Dendritic cell treated with granulocyte-macrophage colony-stimulating factor and Interleukin-4, amounts not matched to agents 40 ng/mL and 50 ng/mL, for 4 days (primary cell): ENCODE data around the gene TRAF2.
"Not testable (repeated sequence)": the region's sequence is repeated elsewhere in the genome, so short reads cannot be mapped to it uniquely, and the experiment has no call there.

Experiments used
- H3K27ac Mint-ChIP-seq: one replicate; pipeline ENCODE4 v1.8.0; 2022; ENCODE audit warnings: mild to moderate bottlenecking, mixed read lengths
- H3K27me3 Mint-ChIP-seq: one replicate; pipeline ENCODE4 v1.8.0; 2022; ENCODE audit warnings: mild to moderate bottlenecking, mixed read lengths
- H3K36me3 Mint-ChIP-seq: one replicate; pipeline ENCODE4 v1.8.0; 2022; ENCODE audit warnings: low read depth, mixed read lengths
- H3K4me1 Mint-ChIP-seq: one replicate; pipeline ENCODE4 v1.8.0; 2022; ENCODE audit warnings: low read depth, mixed read lengths
- H3K4me3 Mint-ChIP-seq: one replicate; pipeline ENCODE4 v1.8.0; 2022; ENCODE audit warnings: mild to moderate bottlenecking, moderate library complexity, mixed read lengths
- H3K9me3 Mint-ChIP-seq: one replicate; pipeline ENCODE4 v1.8.0; 2022; ENCODE audit warnings: mixed read lengths
- intact Hi-C: fragments of 100-400 bp; cut with micrococcal nuclease; formaldehyde crosslinking; loops from one replicate; pipeline ENCODE4 v1.15.0; 2022

The TRAF2 gene

DNA sequence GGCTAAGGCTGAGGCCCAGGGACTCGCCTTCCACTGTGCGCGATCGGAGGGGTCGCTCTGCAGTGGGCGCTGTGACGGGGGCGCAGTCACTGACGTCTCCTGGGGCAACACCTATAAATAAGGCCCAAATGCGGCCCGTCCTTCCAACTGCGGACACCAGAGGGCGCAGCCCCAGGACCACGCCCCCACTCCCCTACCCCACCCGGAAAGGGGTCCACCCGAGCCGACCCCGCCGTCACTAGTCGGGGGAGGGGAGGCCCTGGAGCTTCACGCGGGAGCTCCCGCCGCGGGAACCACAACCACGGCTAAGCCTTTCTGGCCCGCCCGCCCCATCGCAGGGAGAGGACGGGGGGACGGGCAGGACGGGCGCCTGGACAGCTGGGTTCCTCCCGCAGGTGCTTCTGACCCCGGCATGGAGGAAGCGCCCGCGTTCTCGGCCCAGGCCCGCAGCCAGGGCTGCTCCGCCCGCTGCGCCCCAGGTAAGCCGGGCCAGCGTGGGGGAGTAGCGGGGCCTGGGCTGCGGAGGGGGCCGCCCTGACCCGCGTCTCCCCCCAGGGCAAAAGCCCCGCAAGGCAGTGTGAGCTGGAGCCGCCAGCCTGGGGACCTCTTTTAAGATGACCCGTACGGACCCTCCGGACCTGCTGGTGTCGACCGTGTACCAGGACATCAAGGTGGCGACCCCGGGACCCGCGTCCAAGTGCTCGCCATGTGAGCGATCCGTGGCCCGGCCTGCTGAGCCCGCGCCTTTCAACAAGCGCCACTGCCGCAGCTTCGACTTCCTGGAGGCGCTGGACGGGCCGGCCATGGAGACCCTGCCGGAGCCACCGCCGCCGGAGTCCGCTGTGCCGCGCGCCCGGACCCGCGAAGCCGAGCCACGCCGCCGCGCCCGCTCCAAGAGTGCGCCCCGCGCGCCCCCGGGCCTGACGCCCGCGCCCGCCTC lies 42.2 kb upstream of the TRAF2 start:
- peaks cover 39% of the 10 kb centered on the region for H3K27me3 Mint-ChIP-seq
- H3K36me3 Mint-ChIP-seq: peaks cover 46% of the 10 kb centered on the region
- H3K27ac Mint-ChIP-seq, intact Hi-C loops, H3K9me3 Mint-ChIP-seq: not testable (repeated sequence)
- peaks cover 54% of the 10 kb centered on the region for H3K4me1 Mint-ChIP-seq
- H3K4me3 Mint-ChIP-seq: peak overlapping the region; percentile 52

GRCh38 chr9:136844761-136845464 lies 41.4 kb upstream of the TRAF2 start:
- Mint-ChIP-seq H3K36me3 (peaks cover 46% of the 10 kb centered on the region), H3K27ac (no peak overlapping the region), H3K27me3 (peaks cover 39% of the 10 kb centered on the region), H3K4me3 (no peak overlapping the region), H3K4me1 (peaks cover 56% of the 10 kb centered on the region), H3K9me3 (no peaks in the 10 kb centered on the region)
- intact Hi-C loops: loop anchor here (5.0 kb wide), 1 partner anchor 53 kb away; the partner anchor contains the start of gene TMEM141

GRCh38 chr9:136845465-136846260 lies 40.7 kb upstream of the TRAF2 start:
- H3K27ac Mint-ChIP-seq: peak overlapping the region; percentile 60
- no peaks in the 10 kb centered on the region for H3K9me3 Mint-ChIP-seq
- intact Hi-C loops: loop anchor here (5.0 kb wide), 1 partner anchor 53 kb away; the partner anchor contains the start of gene TMEM141
- peaks cover 46% of the 10 kb centered on the region for H3K36me3 Mint-ChIP-seq
- peaks cover 39% of the 10 kb centered on the region for H3K27me3 Mint-ChIP-seq
- no peak overlapping the region for H3K4me3 Mint-ChIP-seq
- peaks cover 54% of the 10 kb centered on the region for H3K4me1 Mint-ChIP-seq

GRCh38 chr9:136846376-136847087 lies 39.8 kb upstream of the TRAF2 start:
- peak overlapping the region; percentile 94 for H3K27ac Mint-ChIP-seq
- intact Hi-C loops: loop anchor here (1.0 to 5.0 kb wide), 3 partner anchors 20 to 98 kb away; partner anchors contain the start of genes EDF1, FBXW5 and TMEM141
- H3K36me3 Mint-ChIP-seq: peaks cover 48% of the 10 kb centered on the region
- H3K9me3 Mint-ChIP-seq: no peaks in the 10 kb centered on the region
- peaks cover 39% of the 10 kb centered on the region for H3K27me3 Mint-ChIP-seq
- peaks cover 55% of the 10 kb centered on the region for H3K4me1 Mint-ChIP-seq
- peak overlapping the region; percentile 97 for H3K4me3 Mint-ChIP-seq

DNA sequence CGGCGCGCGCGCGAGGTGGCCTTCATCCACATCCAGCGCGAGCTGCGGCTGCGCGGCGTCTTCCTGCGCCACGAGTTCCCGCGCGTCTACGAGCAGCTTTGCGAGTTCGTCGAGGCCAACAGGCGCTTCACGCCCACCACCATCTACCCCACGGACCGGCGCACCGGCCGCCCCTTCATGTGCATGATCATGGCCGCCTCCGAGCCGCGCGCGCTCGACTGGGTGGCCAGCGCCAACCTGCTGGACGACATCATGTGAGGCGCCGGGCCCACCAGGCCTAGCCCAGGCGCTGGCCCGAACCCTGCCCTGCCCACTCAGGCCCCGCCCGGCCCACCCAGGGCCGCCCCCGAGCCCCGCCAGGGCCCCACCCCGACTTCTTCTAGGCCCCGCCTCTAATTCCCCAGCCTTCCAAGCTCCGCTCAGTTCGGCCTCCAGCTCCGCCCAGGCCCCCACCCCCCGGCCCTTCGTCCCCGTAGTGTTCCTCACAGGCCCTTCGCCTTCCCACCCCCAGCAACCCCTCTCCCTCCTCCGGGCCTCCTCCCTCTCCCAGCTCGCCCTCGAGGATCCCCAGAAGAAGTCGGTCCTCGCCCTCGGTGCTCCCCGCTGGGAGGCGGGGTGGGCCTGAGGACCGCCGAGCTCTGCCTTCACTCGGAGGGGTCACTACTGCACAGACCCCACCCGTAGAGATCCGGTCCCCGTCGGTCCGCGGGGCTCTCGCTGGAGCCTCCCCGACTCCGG lies 39.1 kb upstream of the TRAF2 start:
- H3K9me3 Mint-ChIP-seq: no peaks in the 10 kb centered on the region
- peak overlapping the region; percentile 97 for H3K4me3 Mint-ChIP-seq
- peaks cover 48% of the 10 kb centered on the region for H3K4me1 Mint-ChIP-seq
- H3K27ac Mint-ChIP-seq: peak overlapping the region; percentile 94
- H3K27me3 Mint-ChIP-seq: peaks cover 36% of the 10 kb centered on the region
- peaks cover 55% of the 10 kb centered on the region for H3K36me3 Mint-ChIP-seq
- intact Hi-C loops: loop anchor here (1.0 to 5.0 kb wide), 3 partner anchors 19 to 97 kb away; partner anchors contain the start of genes EDF1, FBXW5 and TMEM141

DNA sequence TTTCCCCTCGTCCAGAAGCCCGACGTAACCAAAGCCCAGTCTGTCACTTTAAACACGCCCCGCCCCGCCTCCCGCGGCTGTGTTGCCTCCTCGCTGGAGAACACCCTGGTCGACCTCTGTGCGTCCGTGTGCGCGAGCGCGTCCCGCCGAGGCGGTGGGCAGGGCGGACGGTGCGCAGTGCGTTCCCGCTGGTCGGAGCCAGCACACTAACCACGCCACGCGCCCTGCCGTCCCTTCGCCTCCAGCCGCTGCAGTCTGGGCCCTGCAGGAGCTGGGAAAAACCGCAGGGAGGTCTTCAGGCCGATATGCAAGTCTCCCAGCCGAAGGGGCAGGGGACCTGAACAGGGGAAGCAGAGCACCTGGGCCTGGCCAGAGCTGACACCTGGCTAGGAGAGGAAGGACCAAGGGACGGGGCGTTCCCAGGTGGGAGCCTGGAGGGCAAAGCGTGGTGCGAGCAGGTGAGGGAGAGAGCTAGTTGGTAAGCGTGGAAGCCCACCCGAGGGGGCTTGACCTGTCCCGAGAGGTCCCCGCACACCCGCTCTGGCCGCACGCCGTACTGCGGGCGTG lies 38.4 kb upstream of the TRAF2 start:
- intact Hi-C loops: loop anchor here (1.0 to 5.0 kb wide), 4 partner anchors 18 to 96 kb away; partner anchors contain the start of genes EDF1, FBXW5, RABL6 and TMEM141
- Mint-ChIP-seq H3K27me3 (peaks cover 34% of the 10 kb centered on the region), H3K27ac (peak overlapping the region; percentile 94), H3K4me1 (peaks cover 44% of the 10 kb centered on the region), H3K36me3 (peaks cover 56% of the 10 kb centered on the region), H3K9me3 (no peaks in the 10 kb centered on the region), H3K4me3 (peak overlapping the region; percentile 97)

GRCh38 chr9:136848393-136849037 lies 37.8 kb upstream of the TRAF2 start:
- Mint-ChIP-seq H3K36me3 (peaks cover 56% of the 10 kb centered on the region), H3K4me3 (peak overlapping the region; percentile 97), H3K27ac (peak overlapping the region; percentile 94), H3K27me3 (peaks cover 28% of the 10 kb centered on the region), H3K9me3 (no peaks in the 10 kb centered on the region), H3K4me1 (peaks cover 43% of the 10 kb centered on the region)
- intact Hi-C loops: loop anchor here (1.0 to 5.0 kb wide), 3 partner anchors 38 to 56 kb away; partner anchors contain the start of genes RABL6, TMEM141 and TRAF2

DNA sequence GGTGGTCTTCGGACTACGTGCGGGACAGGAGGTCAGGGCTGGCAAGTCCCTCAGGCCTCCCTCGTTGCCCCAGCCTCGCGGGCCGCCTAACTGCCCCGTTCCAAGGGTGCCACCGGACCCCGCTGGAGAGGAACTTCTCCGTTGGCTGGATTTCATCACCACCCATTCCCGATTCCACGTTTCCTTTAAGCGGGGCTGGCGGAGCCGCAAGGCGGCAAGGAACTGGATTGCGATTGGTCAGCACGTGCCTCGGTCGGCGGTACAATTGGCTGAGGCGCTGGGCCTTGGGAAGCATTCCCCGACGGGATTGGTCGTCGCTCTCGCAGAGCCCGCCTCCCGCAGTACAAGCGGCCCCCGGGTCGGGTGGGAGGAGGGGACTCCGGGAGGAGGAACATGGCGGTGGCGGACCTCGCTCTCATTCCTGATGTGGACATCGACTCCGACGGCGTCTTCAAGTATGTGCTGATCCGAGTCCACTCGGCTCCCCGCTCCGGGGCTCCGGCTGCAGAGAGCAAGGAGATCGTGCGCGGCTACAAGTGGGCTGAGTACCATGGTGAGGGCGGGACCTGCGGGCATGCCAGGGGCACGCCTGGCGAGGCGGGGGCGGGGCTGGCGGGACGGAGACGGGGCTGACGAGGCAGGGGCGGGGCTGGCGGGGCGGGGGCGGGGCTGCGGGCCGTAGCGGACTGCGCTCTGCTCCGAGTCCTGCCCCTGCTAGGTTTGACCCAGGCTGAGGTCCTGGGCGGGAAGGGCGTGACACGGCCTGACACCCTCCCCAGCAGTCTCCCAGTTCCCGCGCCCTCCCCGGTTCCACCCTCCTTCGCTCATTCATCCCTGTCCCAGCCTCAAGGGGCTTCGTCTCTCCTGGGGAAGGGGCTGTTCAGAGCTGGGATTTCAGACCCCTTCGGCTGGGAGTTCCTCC lies 37.0 kb upstream of the TRAF2 start, which contains the start of gene PHPT1:
TSS of gene PHPT1 (plus strand) at position 372 of the 922 bp plus-strand sequence. CDS start at position 394, 22 bp downstream.
- Mint-ChIP-seq H3K27me3 (peaks cover 22% of the 10 kb centered on the region), H3K9me3 (no peaks in the 10 kb centered on the region), H3K36me3 (peaks cover 56% of the 10 kb centered on the region), H3K4me1 (peaks cover 37% of the 10 kb centered on the region), H3K4me3 (peak within 1 kb of the TSS; percentile 97), H3K27ac (peak within 1 kb of the TSS; percentile 94)
- intact Hi-C loops: loop anchor here (1.0 to 5.0 kb wide), 3 partner anchors 37 to 57 kb away; partner anchors contain the start of genes RABL6, TMEM141 and TRAF2

DNA sequence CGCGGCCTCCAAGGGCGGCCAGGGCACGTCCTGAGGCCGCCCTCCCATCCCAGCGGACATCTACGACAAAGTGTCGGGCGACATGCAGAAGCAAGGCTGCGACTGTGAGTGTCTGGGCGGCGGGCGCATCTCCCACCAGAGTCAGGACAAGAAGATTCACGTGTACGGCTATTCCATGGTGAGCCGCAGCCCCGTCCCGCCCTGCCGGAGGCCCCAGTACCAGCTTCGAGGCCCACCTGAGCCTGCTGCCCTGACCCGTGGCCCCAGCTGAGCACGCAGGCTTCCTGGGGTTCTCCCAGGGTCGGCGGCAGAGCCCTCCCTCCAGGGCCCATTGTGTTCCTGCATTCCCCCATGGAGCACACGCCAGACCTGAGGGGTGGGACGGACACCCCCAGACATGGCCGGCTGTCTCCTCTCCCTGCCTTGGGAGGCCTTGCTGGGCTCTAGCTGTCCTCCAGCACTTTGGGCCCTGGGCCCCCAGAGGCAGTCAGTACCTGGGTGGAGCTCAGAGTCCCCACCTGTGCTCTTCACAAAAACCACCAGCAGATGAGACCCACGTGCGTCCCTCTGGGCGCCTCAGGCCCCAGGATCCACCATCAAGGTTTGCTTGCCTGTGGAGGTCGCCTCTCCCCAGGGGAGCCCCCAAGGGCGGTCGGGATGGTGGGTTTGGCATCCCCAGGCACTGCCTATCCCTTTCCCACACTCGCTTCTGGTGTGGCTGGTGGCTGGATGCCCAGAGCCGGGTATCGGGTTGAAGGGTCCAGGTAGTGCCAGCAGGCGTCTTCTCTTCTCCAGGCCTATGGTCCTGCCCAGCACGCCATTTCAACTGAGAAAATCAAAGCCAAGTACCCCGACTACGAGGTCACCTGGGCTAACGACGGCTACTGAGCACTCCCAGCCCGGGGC lies 36.1 kb upstream of the TRAF2 start:
- H3K4me1 Mint-ChIP-seq: peaks cover 37% of the 10 kb centered on the region
- no peaks in the 10 kb centered on the region for H3K9me3 Mint-ChIP-seq
- H3K27me3 Mint-ChIP-seq: peaks cover 17% of the 10 kb centered on the region
- peak overlapping the region; percentile 94 for H3K27ac Mint-ChIP-seq
- peak overlapping the region; percentile 97 for H3K4me3 Mint-ChIP-seq
- H3K36me3 Mint-ChIP-seq: peaks cover 63% of the 10 kb centered on the region
- intact Hi-C loops: loop anchor here (1.0 to 5.0 kb wide), 3 partner anchors 36 to 58 kb away; partner anchors contain the start of genes RABL6, TMEM141 and TRAF2
